Urinary bladder (tissue), 4 donors: ENCODE measurements around the gene PLSCR4. TPM values are rescaled to one million over a fixed set of nuclear protein-coding genes. Genes with fewer than 3 reads are reported as not detected.
"Not testable (repeated sequence)": the region's sequence is repeated elsewhere in the genome, so short reads cannot be mapped to it uniquely, and the experiment has no call there.

Source experiments
- DNase-seq: peaks from one replicate; pipeline ENCODE4 v3.0.0-alpha.2; 2015; ENCODE audit errors: extremely low spot score
- H3K27ac ChIP-seq: one replicate; pipeline ENCODE4 v1.5.1; 2013; ENCODE audit warnings: low read depth, mild to moderate bottlenecking, moderate library complexity
- H3K36me3 ChIP-seq: one replicate; pipeline ENCODE4 v1.6.1; 2013; ENCODE audit warnings: mild to moderate bottlenecking, moderate library complexity; ENCODE audit not compliant: insufficient read depth
- H3K4me1 ChIP-seq: one replicate; pipeline ENCODE4 v1.6.1; 2013; ENCODE audit warnings: mild to moderate bottlenecking, moderate library complexity; ENCODE audit not compliant: insufficient read depth
- H3K4me3 ChIP-seq: one replicate; pipeline ENCODE4 v1.5.1; 2013; ENCODE audit warnings: low read depth, low read length
- WGBS: extraction: QIAGEN DNeasy Blood & Tissue Kit; methylation state at CpG from one replicate; pipeline ENCODE4 v1.1.7; 2013; 5-methylcytosine and 5-hydroxymethylcytosine counted together
- polyA plus RNA-seq: library from polyadenylated mRNA; stranded (reverse); fragments of 200-250 nt; gene quantifications from one replicate; pipeline ENCODE4 v1.2.3, GENCODE V29; 2013
- total RNA-seq: library from RNA; depleted of rRNA; stranded (reverse); fragments of >200 nt; gene quantifications from one replicate; pipeline ENCODE4 v1.2.3, GENCODE V29; 2014
- donor health status: healthy with polysubstance abuse.
- donor health status: healthy.

Gene PLSCR4
- total and polyA plus RNA-seq, 2 donors = 45.2 to 94.3 TPM

- H3K4me1 ChIP-seq = no peaks in the 10 kb centered on the region
- no peak for DNase-seq
- H3K27ac ChIP-seq = no peak overlapping the region
- no peak overlapping the region for H3K4me3 ChIP-seq
- H3K36me3 ChIP-seq = no peaks in the 10 kb centered on the region
- WGBS = 49% methylated on average over 2 of the region's 2 CpGs
These were observed 24.0 kb downstream of the PLSCR4 start for GRCh38 chr3:146226881-146227280.

GRCh38 chr3:146225458-146225857 lies 25.4 kb downstream of the PLSCR4 start:
- 96% methylated on average over 25 of the region's 25 CpGs for WGBS
- not testable (repeated sequence) for DNase-seq

GRCh38 chr3:146223401-146224373 lies 27.2 kb downstream of the PLSCR4 start:
- no peak overlapping the region for H3K27ac ChIP-seq
- DNase-seq = no peak
- H3K4me1 ChIP-seq = no peaks in the 10 kb centered on the region
- no peaks in the 10 kb centered on the region for H3K36me3 ChIP-seq
- 93% methylated on average over 6 of the region's 6 CpGs for WGBS
- no peak overlapping the region for H3K4me3 ChIP-seq

More at GRCh38 chr3:146225458-146225857, 25.4 kb downstream of the PLSCR4 start:
- H3K36me3 ChIP-seq, H3K27ac ChIP-seq, H3K4me1 ChIP-seq, H3K4me3 ChIP-seq: not testable (repeated sequence)

GRCh38 chr3:146222204-146223046 lies 28.5 kb downstream of the PLSCR4 start:
- WGBS = 75% methylated on average over 9 of the region's 9 CpGs
- Histone ChIP-seq H3K27ac (no peak overlapping the region), H3K36me3 (no peaks in the 10 kb centered on the region), H3K4me3 (no peak overlapping the region), H3K4me1 (no peaks in the 10 kb centered on the region)
- no peak for DNase-seq

- Histone ChIP-seq H3K27ac (no peak overlapping the region), H3K36me3 (no peaks in the 10 kb centered on the region), H3K4me1 (no peaks in the 10 kb centered on the region), H3K4me3 (no peak overlapping the region)
- no peak for DNase-seq
These were observed 29.6 kb downstream of the PLSCR4 start for GRCh38 chr3:146221276-146221675.

- no peak for DNase-seq
- WGBS = 75% methylated on average over 13 of the region's 13 CpGs
- no peak overlapping the region for H3K4me3 ChIP-seq
- H3K36me3 ChIP-seq = no peaks in the 10 kb centered on the region
- no peaks in the 10 kb centered on the region for H3K4me1 ChIP-seq
- no peak overlapping the region for H3K27ac ChIP-seq
These were observed 31.7 kb downstream of the PLSCR4 start for GRCh38 chr3:146218880-146219866.

- DNase-seq = no peak
- Histone ChIP-seq H3K4me1 (no peaks in the 10 kb centered on the region), H3K36me3 (no peaks in the 10 kb centered on the region), H3K4me3 (no peak overlapping the region), H3K27ac (no peak overlapping the region)
- 87% methylated on average over 2 of the region's 2 CpGs for WGBS
These were observed 33.6 kb downstream of the PLSCR4 start for GRCh38 chr3:146217324-146217723.

GRCh38 chr3:146214493-146214892 lies 36.4 kb downstream of the PLSCR4 start:
- Histone ChIP-seq H3K4me3 (no peak overlapping the region), H3K4me1 (no peaks in the 10 kb centered on the region), H3K27ac (no peak overlapping the region), H3K36me3 (no peaks in the 10 kb centered on the region)
- no peak for DNase-seq
- over 99% methylated on average over 2 of the region's 2 CpGs for WGBS

- Histone ChIP-seq H3K27ac (no peak overlapping the region), H3K4me1 (no peaks in the 10 kb centered on the region), H3K36me3 (no peaks in the 10 kb centered on the region), H3K4me3 (no peak overlapping the region)
- no peak for DNase-seq
These were observed 41.5 kb downstream of the PLSCR4 start for GRCh38 chr3:146209371-146209770.

GRCh38 chr3:146203776-146204175 lies 47.1 kb downstream of the PLSCR4 start:
- Histone ChIP-seq H3K4me1 (no peaks in the 10 kb centered on the region), H3K36me3 (no peaks in the 10 kb centered on the region), H3K27ac (no peak overlapping the region), H3K4me3 (no peak overlapping the region)
- DNase-seq = no peak

- Histone ChIP-seq H3K4me1 (no peaks in the 10 kb centered on the region), H3K27ac (no peak overlapping the region), H3K4me3 (no peak overlapping the region), H3K36me3 (no peaks in the 10 kb centered on the region)
- WGBS = 75% methylated on average over 2 of the region's 2 CpGs
- no peak for DNase-seq
These were observed 50.3 kb downstream of the PLSCR4 start for GRCh38 chr3:146200461-146201220.

- H3K4me3 ChIP-seq = no peak overlapping the region
- no peaks in the 10 kb centered on the region for H3K4me1 ChIP-seq
- WGBS = 82% methylated on average over 5 of the region's 5 CpGs
- DNase-seq = no peak
- no peak overlapping the region for H3K27ac ChIP-seq
- H3K36me3 ChIP-seq = no peaks in the 10 kb centered on the region
These were observed 51.1 kb downstream of the PLSCR4 start for GRCh38 chr3:146199762-146200161.
